Astrocyte of the spinal cord (primary cell): ENCODE results near the gene KAZN.

Experiments
- DNase-seq: peaks from one replicate; pipeline ENCODE4 v3.0.0; 2011; ENCODE audit warnings: low read depth, low spot score
- H3K4me3 ChIP-seq: 2 replicates; pipeline ENCODE4 v1.5.1; 2011; ENCODE audit warnings: low read depth, mild to moderate bottlenecking, low read length, moderate library complexity
- in situ Hi-C: cut with HindIII; loops from 2 replicates; pipeline ENCODE4 v1.10.0; 2017; ENCODE audit warnings: low sequenced_read_pairs
- TF ChIP-seq, protein P1 (sequence below): IDR thresholded peaks from 2 replicates; pipeline ENCODE4 v1.5.1; 2012; ENCODE audit warnings: low read depth, mild to moderate bottlenecking, low read length, inconsistent platforms

KAZN gene

DNA sequence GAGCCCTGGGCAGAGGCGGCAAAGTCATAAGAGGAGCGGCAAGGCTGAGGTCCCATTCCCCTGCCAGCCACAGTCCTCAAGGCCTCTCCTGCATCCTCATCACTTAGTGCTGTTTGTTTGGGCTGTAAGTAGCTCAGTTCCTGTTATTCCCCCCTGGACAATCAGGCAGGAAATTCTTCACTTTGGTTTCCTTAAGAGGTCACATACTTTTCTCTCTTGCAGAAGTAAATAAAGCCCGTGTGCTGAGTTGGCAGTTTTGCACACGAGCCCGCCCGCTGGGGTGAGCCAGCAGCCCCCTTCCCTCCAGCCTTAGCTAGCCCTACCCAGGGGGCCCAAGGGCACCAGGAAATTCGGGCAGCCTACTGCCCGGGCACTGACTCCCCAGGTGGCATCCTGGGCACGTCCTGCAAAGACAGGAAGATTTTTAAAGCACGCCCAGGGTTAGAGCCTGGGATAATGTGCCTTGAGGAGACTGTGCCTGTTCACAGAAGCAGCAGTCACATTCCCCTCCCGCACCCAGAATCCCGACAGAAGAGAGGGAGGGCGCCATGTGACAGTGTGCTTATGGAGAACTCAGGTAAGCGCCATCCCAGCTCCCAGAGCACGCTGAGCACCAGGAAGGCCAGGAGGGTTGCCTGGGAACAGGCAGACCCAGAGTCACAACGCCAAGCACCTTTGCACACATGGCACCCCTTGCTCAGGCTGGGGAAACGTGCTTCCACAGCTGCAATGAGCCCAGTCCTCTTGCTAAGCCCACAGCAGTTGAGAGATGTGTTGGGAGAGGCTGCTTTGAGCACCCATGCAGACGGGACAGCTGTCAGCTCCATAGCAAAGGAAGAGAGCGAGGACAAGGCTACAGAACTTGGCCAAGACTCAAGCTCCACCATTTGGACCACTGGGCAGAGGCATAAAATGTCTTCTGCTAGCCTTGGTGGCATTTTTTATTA, 410.6 kb downstream of the KAZN start:
- TF ChIP-seq, protein P1, sequence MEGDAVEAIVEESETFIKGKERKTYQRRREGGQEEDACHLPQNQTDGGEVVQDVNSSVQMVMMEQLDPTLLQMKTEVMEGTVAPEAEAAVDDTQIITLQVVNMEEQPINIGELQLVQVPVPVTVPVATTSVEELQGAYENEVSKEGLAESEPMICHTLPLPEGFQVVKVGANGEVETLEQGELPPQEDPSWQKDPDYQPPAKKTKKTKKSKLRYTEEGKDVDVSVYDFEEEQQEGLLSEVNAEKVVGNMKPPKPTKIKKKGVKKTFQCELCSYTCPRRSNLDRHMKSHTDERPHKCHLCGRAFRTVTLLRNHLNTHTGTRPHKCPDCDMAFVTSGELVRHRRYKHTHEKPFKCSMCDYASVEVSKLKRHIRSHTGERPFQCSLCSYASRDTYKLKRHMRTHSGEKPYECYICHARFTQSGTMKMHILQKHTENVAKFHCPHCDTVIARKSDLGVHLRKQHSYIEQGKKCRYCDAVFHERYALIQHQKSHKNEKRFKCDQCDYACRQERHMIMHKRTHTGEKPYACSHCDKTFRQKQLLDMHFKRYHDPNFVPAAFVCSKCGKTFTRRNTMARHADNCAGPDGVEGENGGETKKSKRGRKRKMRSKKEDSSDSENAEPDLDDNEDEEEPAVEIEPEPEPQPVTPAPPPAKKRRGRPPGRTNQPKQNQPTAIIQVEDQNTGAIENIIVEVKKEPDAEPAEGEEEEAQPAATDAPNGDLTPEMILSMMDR, result no peak
- peak; percentile 60 for DNase-seq
- H3K4me3 ChIP-seq, result no peak overlapping the region
- in situ Hi-C loops, result no loop called here

DNA sequence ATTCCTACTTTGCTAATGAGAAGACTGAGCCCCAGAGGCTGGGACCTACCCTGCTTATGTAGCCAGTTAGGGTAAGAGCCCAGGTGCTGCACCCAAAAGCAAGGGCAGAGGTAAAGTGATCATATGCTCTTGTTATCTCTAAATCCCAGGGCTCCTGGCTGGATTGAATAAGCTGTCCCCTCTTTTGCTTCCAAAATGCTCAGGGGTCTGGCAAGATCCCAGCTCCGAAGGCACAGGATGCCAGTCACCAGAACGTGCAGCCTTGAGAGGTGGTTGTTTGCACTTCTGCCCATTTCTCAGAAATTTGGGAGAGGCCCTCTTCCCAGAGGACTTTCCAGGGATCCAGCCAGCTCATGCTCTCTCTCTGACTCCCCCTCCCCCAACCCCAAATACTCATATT, 412.7 kb downstream of the KAZN start:
- TF ChIP-seq, protein P1, result no peak
- in situ Hi-C loops, result no loop called here
- no peak for DNase-seq
- H3K4me3 ChIP-seq, result no peak overlapping the region

DNA sequence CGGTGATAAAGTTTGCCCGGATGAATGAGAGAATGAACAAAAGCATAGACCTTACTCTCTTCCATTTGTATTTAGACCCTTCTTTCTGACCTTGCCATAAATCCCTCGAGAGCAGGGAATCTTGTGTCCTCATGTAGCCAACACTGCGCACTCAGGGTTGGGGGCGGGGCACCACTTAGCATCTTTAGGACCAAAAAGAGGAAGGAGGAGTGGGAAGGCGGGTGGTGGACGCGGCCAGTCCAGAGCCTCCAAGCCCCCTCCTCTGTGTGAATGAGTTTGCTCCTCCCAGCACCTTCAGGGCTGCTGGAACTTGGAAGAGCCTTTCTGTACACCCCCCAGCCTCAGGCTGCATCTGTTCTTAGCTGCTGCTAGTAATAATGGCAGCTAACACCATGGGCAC, 413.2 kb downstream of the KAZN start:
- DNase-seq, result no peak
- H3K4me3 ChIP-seq, result no peak overlapping the region
- TF ChIP-seq, protein P1, result no peak
- in situ Hi-C loops, result no loop called here

DNA sequence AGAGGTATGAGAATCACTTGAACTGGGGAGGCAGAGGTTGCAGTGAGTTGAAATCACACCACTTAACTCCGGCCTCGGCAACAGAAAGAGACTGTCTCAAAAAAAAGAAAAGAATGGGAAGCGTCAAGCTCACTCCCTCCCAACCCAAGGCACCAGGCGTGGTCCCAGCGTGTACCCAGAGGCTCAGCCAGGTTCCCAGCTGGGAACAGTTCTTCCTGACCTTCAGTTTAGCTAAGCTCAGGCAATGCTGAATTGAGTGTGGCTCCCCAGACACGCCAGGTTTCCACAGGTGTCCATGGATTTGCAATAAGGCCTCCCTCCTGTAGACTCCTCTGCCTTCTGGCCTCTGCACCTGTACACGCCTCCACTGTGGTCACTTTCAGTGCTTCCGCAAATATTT, 414.3 kb downstream of the KAZN start:
- in situ Hi-C loops, result no loop called here
- TF ChIP-seq, protein P1, result no peak
- no peak overlapping the region for H3K4me3 ChIP-seq
- DNase-seq, result no peak

DNA sequence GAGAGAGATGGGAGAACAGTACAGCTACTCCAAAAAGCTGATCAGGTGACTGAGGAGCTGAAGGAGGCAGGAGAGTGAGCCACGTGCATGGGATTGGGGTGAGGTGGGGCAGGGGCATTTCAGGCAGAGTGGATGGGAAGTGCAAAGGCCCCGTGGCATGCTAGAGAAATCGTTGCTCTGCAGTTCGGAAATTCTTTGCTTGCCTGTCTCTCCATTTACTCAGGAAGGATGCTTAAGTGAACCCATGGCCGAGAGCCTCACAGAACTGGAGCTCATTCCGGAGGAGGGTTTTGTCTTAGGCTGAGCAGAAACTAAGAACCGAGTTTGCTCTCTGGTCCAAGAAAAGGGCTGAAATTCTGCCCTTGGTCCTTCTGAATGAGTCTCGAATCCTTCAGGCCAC, 415.3 kb downstream of the KAZN start:
- in situ Hi-C loops, result no loop called here
- no peak overlapping the region for H3K4me3 ChIP-seq
- TF ChIP-seq, protein P1, result no peak
- no peak for DNase-seq

DNA sequence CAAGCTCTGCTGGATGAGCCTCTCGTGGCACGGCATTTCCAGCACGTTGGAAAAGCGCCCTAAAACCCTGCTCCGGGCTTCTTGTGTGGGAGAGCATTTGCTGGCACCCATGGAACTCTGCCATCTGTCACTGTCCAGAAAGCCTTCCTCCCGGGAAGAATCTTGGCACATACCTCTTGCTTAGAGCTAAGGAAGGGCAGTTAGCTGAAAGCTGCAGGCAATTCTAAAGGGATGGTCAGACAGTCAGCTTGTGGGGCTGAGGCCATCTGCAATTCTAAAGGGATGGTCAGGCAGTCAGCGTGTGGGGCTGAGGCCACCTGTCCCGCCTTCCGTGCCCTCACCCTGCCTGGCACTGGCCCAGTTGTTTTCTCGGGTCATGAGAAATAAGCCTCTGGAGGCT, 416.0 kb downstream of the KAZN start:
- DNase-seq, result no peak
- in situ Hi-C loops, result no loop called here
- H3K4me3 ChIP-seq, result no peak overlapping the region
- TF ChIP-seq, protein P1, result no peak
